Fibroblast of lung (primary cell): ENCODE results near the gene DKK2.

Experiments used
- EZH2 ChIP-seq: IDR thresholded peaks from 2 replicates; pipeline ENCODE4 v1.5.1; 2012; ENCODE audit warnings: low read length, control low read depth, mild to moderate bottlenecking; ENCODE audit errors: missing control alignments
- TF ChIP-seq, protein P1 (sequence below), 2 donors: IDR thresholded peaks in 1 of 2; conservative IDR thresholded peaks in 1 of 2; 1 replicate in 1 of 2; 2 replicates in 1 of 2; pipeline ENCODE4 v1.5.1; 2011 to 2012; ENCODE audit warnings: low read length in 2 of 2, control low read depth in 1 of 2, inconsistent platforms in 1 of 2, low read depth in 1 of 2, mild to moderate bottlenecking in 1 of 2

DNA sequence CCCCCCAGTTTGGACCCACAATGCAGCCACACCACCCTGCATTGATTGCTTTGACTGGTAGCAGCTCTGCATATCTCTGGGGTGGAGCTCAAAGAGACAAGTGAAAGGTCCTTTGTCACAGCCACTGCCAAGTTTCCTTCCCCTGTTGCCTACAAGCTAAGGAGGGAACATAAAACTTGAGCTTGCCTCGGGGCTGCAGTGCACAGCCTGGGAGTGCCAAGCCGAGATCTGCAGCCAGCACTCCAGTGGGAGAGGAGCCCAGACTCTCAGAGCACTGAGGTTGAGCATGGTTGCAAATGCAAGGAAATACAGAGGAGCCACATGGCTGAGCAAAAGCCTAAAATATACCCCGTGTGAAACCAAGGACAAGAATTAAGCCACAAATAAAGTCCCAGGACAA is 142.2 kb downstream of the DKK2 start:
- TF ChIP-seq, protein P1, sequence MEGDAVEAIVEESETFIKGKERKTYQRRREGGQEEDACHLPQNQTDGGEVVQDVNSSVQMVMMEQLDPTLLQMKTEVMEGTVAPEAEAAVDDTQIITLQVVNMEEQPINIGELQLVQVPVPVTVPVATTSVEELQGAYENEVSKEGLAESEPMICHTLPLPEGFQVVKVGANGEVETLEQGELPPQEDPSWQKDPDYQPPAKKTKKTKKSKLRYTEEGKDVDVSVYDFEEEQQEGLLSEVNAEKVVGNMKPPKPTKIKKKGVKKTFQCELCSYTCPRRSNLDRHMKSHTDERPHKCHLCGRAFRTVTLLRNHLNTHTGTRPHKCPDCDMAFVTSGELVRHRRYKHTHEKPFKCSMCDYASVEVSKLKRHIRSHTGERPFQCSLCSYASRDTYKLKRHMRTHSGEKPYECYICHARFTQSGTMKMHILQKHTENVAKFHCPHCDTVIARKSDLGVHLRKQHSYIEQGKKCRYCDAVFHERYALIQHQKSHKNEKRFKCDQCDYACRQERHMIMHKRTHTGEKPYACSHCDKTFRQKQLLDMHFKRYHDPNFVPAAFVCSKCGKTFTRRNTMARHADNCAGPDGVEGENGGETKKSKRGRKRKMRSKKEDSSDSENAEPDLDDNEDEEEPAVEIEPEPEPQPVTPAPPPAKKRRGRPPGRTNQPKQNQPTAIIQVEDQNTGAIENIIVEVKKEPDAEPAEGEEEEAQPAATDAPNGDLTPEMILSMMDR (conservative IDR thresholded peaks at IDR 0.05 in 1 of 2, IDR thresholded peaks at IDR 0.05 in 1 of 2; ENCODE audit: low read depth in 1 of 2, low read length in 2 of 2) = no peak
- TF ChIP-seq EZH2 = no peak
